ENCODE data around the gene HOXA9.
A peak's percentile ranks its signal among the peaks of the same experiment; 100 is the strongest.

GRCh38 chr7:27141923-27142579 is 23.3 kb downstream of the HOXA9 start:
- TF ChIP-seq POLR2AphosphoS5 (IDR thresholded peaks at IDR 0.05) (peak; percentile 10), CTCF (IDR thresholded peaks at IDR 0.05) (peak in 3 of 4 experiments; percentile 44 to 51 (median 51))
